K562 (cell line): Measurements from ENCODE around the gene TM9SF3. TPM values are rescaled to one million over a fixed set of nuclear protein-coding genes. Genes with fewer than 3 reads are reported as not detected.

Source experiments
- CAMTA2 ChIP-seq: fragments of 250-450 bp; sonication (Bioruptor Pico); conservative IDR thresholded peaks from 2 replicates; pipeline ENCODE4 v1.5.1; 2022
- CBX1 ChIP-seq: sonication (generic); IDR thresholded peaks from 2 replicates; pipeline ENCODE4 v1.6.1; 2016; ENCODE audit warnings: antibody characterized with exemption, low read depth, mild to moderate bottlenecking
- CEBPB ChIP-seq: fragments of 450-650 bp; IDR thresholded peaks from 2 replicates; pipeline ENCODE4 v1.6.1; 2016; ENCODE audit warnings: missing genetic modification characterization, missing compliant biosample characterization
- CHD1 ChIP-seq: fragments of 200-600 bp; sonication (generic); IDR thresholded peaks from one replicate; pipeline ENCODE4 v1.6.1; 2012; ENCODE audit warnings: mild to moderate bottlenecking, moderate library complexity, low read length, inconsistent platforms
- CREB1 ChIP-seq, 2 experiments: sonication (generic) in 1 of 2; formaldehyde crosslinking in 1 of 2; IDR thresholded peaks; 2 replicates each; pipeline versions ENCODE4 v1.6.1 to v1.8.0; 2012 to 2022; ENCODE audit warnings: inconsistent platforms in 1 of 2, mild to moderate bottlenecking in 1 of 2, missing genetic modification reagents in 1 of 2, moderate library complexity in 1 of 2
- ERF ChIP-seq: fragments of 450-650 bp; formaldehyde crosslinking; IDR thresholded peaks from 2 replicates; pipeline ENCODE4 v1.4.0; 2020; ENCODE audit warnings: mild to moderate bottlenecking, mixed read lengths
- HDAC8 ChIP-seq: fragments of 450-650 bp; IDR thresholded peaks from 2 replicates; pipeline ENCODE4 v1.6.1; 2016; ENCODE audit warnings: mild to moderate bottlenecking, missing genetic modification characterization, moderate library complexity, missing compliant biosample characterization
- HNRNPL ChIP-seq: fragments of 200-400 bp; formaldehyde crosslinking; IDR thresholded peaks from 2 replicates; pipeline ENCODE4 v1.6.1; 2017; ENCODE audit warnings: low read depth, mild to moderate bottlenecking, low read length
- IRF2 ChIP-seq: sonication (generic); formaldehyde crosslinking; IDR thresholded peaks from 2 replicates; pipeline ENCODE4 v1.8.1; 2022; ENCODE audit warnings: mild to moderate bottlenecking, missing genetic modification reagents
- MAFF ChIP-seq: IDR thresholded peaks from 2 replicates; pipeline ENCODE4 v1.6.1; 2012; ENCODE audit warnings: low read length, improper control_type of control experiment
- MECOM ChIP-seq: fragments of 250-450 bp; sonication (Bioruptor Pico); IDR thresholded peaks from 2 replicates; pipeline ENCODE4 v1.8.0; 2022; ENCODE audit warnings: inconsistent platforms
- POLR2A ChIP-seq: fragments of 450-650 bp; conservative IDR thresholded peaks from 2 replicates; pipeline ENCODE4 v1.6.1; 2016
- POLR2AphosphoS5 ChIP-seq: IDR thresholded peaks from 2 replicates; pipeline ENCODE4 v1.6.1; 2011; ENCODE audit warnings: mild to moderate bottlenecking, low read depth, low read length, moderate library complexity; ENCODE audit not compliant: control insufficient read depth, insufficient read depth
- RFX7 ChIP-seq: fragments of 250-450 bp; sonication (Bioruptor Pico); IDR thresholded peaks from 2 replicates; pipeline ENCODE4 v1.5.1; 2021; ENCODE audit warnings: mild to moderate bottlenecking
- SNIP1 ChIP-seq: fragments of 450-650 bp; IDR thresholded peaks from 2 replicates; pipeline ENCODE4 v1.7.1; 2017; ENCODE audit warnings: low read depth, mild to moderate bottlenecking
- SREBF1 ChIP-seq: fragments of 150-350 bp; IDR thresholded peaks from 2 replicates; pipeline ENCODE4 v1.6.1; 2014; ENCODE audit warnings: antibody characterized with exemption, low read depth, low read length, borderline replicate concordance
- SRF ChIP-seq, 2 experiments: fragments of 250-450, 450-650 bp in 1 of 2; sonication (Bioruptor Pico) in 1 of 2; sonication (generic) in 1 of 2; formaldehyde crosslinking; IDR thresholded peaks; 2 replicates each; pipeline versions ENCODE4 v1.5.0 to v1.5.1; 2020 to 2022; ENCODE audit warnings: mild to moderate bottlenecking in 1 of 2, missing genetic modification reagents in 1 of 2
- STAG1 ChIP-seq: sonication (generic); formaldehyde crosslinking; IDR thresholded peaks from 2 replicates; pipeline ENCODE4 v1.5.0; 2020; ENCODE audit warnings: missing genetic modification reagents, borderline replicate concordance
- TARDBP ChIP-seq: fragments of 450-650 bp; IDR thresholded peaks from 2 replicates; pipeline ENCODE4 v1.6.1; 2016
- TBL1XR1 ChIP-seq, 2 experiments: IDR thresholded peaks; 2 replicates each; pipeline ENCODE4 v1.6.1; 2012; ENCODE audit warnings: improper control_type of control experiment in 2 of 2, low read length in 2 of 2, mild to moderate bottlenecking in 1 of 2
- XRCC5 ChIP-seq: fragments of 200-400 bp; formaldehyde crosslinking; IDR thresholded peaks from 2 replicates; pipeline ENCODE4 v1.6.1; 2017; ENCODE audit warnings: low read depth, mild to moderate bottlenecking, low read length
- ZBED1 ChIP-seq: IDR thresholded peaks from 2 replicates; pipeline ENCODE4 v1.6.1; 2014
- ZBTB33 ChIP-seq: sonication (generic); formaldehyde crosslinking; IDR thresholded peaks from 2 replicates; pipeline ENCODE4 v1.8.1; 2023; ENCODE audit warnings: mild to moderate bottlenecking, missing genetic modification reagents
- ZFP30 ChIP-seq: fragments of 250-450 bp; sonication (Bioruptor Pico); IDR thresholded peaks from 2 replicates; pipeline ENCODE4 v1.8.0; 2022; ENCODE audit warnings: moderate library complexity, mild to moderate bottlenecking, inconsistent platforms, borderline replicate concordance
- ZNF124 ChIP-seq: sonication (generic); formaldehyde crosslinking; IDR thresholded peaks from 2 replicates; pipeline ENCODE4 v1.8.1; 2022; ENCODE audit warnings: missing genetic modification reagents
- ZNF239 ChIP-seq: fragments of 250-450 bp; sonication (Bioruptor Pico); IDR thresholded peaks from 2 replicates; pipeline ENCODE4 v1.4.0; 2020; ENCODE audit warnings: mild to moderate bottlenecking
- ZNF586 ChIP-seq: fragments of 450-650 bp; formaldehyde crosslinking; conservative IDR thresholded peaks from 2 replicates; pipeline ENCODE4 v1.4.0; 2020; ENCODE audit warnings: mild to moderate bottlenecking, moderate library complexity
- ZNF707 ChIP-seq: fragments of 250-450 bp; sonication (Bioruptor Pico); conservative IDR thresholded peaks from 2 replicates; pipeline ENCODE4 v1.8.0; 2022; ENCODE audit warnings: inconsistent platforms, mild to moderate bottlenecking, moderate library complexity
- ZNF717 ChIP-seq: fragments of 250-450 bp; sonication (Bioruptor Pico); IDR thresholded peaks from 2 replicates; pipeline ENCODE4 v1.5.0; 2021
- polyA plus RNA-seq, 8 experiments: library from polyadenylated mRNA; depleted of rRNA in 4 of 8; stranded (reverse) in 5 of 8; unstranded in 3 of 8; fragments of >200 nt; fragmentation: Nextera tagmentation in 2 of 8; fragmentation: Illumina TruSeq in 1 of 8; extraction: Ambion mirVana in 2 of 8; extraction: Trizol in 1 of 8; gene quantifications; 2 replicates each; pipeline versions ENCODE4 v1.2.1 to v1.2.3, GENCODE V29; 2011 to 2014; ENCODE audit warnings: inconsistent platforms in 1 of 8, missing spikeins in 1 of 8
- total RNA-seq, 7 experiments: library from RNA; depleted of rRNA in 6 of 7; stranded (reverse); fragments of >200 nt in 6 of 7; fragmentation: Illumina TruSeq in 2 of 7; extraction: Trizol in 2 of 7; gene quantifications; 2 replicates each; pipeline versions ENCODE4 v1.2.1 to v1.2.3, GENCODE V29; 2011 to 2021; ENCODE audit warnings: low replicate concordance in 1 of 7
- TF ChIP-seq, protein P1 (sequence below): sonication (generic); formaldehyde crosslinking; IDR thresholded peaks from 2 replicates; pipeline ENCODE4 v1.9.0; 2022; ENCODE audit warnings: mild to moderate bottlenecking, missing genetic modification reagents

TM9SF3 gene
- total and polyA plus RNA-seq, 9 of the 15 experiments (the other 6 are each of a cell fraction or from before 2014, with no cell fraction given), result 16.1 to 63.1 (median 34.9) TPM

- TF ChIP-seq CHD1 (peak; percentile 89), POLR2AphosphoS5 (peak; percentile 49), CAMTA2 (CRISPR knock-in tag) (no peak), TARDBP (no peak), POLR2A (peak; percentile 31; the same call in 1 of the 2 replicates), ZNF124 (CRISPR knock-in tag) (no peak), SREBF1 (no peak), RFX7 (no peak), ERF (CRISPR knock-in tag) (no peak), CEBPB (tag) (no peak), SNIP1 (no peak), HNRNPL (no peak), XRCC5 (no peak), ZFP30 (CRISPR knock-in tag) (no peak), ZNF707 (no peak), ZNF586 (no peak), CBX1 (no peak; the same call in 1 of the 2 replicates), MECOM (CRISPR knock-in tag) (no peak), ZNF239 (no peak), IRF2 (CRISPR knock-in tag) (no peak), TBL1XR1 (IDR thresholded peaks at IDR 0.05; ENCODE audit: low read length in 2 of 2) (no peak; a peak in 1 of 4 replicates), SRF (CRISPR knock-in tag; IDR thresholded peaks at IDR 0.05) (no peak), MAFF (no peak), HDAC8 (tag) (no peak), CREB1 (IDR thresholded peaks at IDR 0.05) (peak; percentile 87), CREB1 (CRISPR knock-in tag; IDR thresholded peaks at IDR 0.05) (0 out of 2 replicates have a peak, but pooled peaks have one; percentile 58), STAG1 (CRISPR knock-in tag) (no peak), ZBTB33 (CRISPR knock-in tag) (0 out of 2 replicates have a peak, but pooled peaks have one; percentile 12), ZBED1 (no peak), ZNF717 (no peak)
- TF ChIP-seq, protein P1, sequence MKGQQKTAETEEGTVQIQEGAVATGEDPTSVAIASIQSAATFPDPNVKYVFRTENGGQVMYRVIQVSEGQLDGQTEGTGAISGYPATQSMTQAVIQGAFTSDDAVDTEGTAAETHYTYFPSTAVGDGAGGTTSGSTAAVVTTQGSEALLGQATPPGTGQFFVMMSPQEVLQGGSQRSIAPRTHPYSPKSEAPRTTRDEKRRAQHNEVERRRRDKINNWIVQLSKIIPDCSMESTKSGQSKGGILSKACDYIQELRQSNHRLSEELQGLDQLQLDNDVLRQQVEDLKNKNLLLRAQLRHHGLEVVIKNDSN (CRISPR knock-in tag), result no peak
Observed at GRCh38 chr10:96586419-96587263, at the start of gene TM9SF3 (continued).
